HG03066 (cell line): ENCODE data around the gene PRPS2.

Experiments used
- ATAC-seq: cut with Tn5 transposase; IDR thresholded peaks from one replicate; pipeline ENCODE4 v1.9.1; 2021; ENCODE audit warnings: low read depth; ENCODE audit not compliant: unreplicated experiment

PRPS2 gene

DNA sequence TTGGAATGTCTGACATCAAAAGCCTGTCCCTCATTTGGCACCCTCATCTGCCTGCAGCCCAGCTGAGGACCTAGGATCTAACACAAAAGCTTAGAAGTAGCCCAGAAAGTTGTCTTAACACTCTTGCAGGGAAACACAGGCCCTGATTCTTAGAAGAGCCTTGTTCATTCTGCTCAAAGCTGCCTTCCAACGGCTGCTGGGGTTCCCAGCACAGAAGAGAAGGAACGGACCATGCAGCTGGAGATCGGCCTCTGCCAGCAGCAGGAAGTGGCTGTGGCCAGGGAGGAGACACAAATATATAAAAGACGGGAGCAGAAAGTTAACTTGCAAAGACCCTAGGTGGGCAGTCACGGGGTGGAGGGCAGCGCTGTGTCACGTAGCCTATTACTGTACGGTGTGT is 20.4 kb downstream of the PRPS2 start:
- no peak for ATAC-seq

DNA sequence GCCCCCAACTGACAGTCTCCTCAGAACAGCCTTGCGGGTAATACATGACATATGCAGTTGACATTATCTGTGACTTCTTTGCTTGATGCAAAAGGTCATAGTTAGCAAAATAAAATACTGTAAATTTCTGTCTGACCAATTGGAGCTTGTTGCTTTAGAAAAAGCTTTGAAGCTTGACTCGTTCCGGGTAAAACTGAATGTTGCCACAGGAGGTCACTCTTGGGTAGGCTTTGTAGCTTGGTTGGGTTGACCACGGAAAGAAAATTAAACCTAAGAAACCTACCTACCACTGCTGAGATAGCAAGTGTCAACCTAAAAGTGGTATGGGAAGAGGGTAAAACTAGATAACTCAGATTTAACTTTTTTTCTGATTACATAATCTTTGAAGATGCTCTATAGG is 23.2 kb downstream of the PRPS2 start:
- ATAC-seq: peak; percentile 52

DNA sequence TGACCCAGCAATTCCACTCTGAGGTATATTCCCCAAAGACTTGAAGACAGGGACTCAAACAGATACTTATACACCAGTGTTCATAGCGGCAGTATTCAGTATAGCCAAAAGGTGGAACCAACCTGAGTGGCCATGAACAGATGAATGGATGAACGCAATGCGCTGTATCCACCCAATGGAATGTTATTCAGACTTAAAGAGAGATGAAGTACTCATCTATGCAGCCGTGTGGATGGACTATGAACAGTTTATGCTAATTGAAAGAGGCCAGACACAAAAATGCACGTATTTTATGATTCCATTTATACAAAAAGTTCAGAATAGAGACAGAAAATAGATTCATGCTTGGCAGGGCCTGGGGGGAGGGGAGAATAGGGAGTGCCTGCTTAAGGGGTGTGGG is 26.3 kb downstream of the PRPS2 start:
- no peak for ATAC-seq

DNA sequence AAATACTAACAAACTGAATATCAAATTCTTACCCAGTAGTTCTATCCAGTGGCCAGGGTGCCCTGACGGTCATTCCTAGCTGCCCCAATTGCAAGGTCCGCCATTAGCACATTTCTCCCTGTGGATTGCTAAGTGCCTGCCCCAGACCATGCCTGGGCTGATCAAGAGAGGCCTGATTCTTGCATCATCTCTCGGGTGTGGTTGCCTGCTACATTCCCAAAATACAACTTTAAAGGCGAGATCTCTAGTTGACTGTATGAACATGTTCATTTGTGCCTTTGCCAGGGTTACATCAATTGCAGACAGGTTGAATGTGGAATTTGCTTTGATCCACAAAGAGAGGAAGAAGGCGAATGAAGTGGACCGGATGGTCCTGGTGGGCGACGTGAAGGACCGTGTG is 28.0 kb downstream of the PRPS2 start:
- ATAC-seq: no peak

DNA sequence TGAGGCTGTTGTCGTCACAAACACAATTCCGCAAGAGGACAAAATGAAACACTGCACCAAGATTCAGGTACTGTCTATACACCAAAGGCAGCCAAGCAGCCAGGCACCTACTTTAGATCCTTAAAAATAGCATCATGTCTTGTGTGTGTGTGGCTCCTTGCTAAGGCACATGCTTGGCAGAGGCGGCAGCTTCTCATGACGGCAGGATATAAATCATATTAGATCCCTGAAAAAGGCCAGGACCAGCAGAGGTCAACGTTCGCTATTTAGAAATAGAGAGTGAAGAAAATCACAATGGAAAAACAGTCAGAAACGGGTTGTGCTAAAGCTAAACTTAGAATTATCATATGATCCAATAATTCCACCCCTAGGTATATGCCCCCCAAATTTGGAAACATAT is 29.5 kb downstream of the PRPS2 start:
- ATAC-seq: no peak

DNA sequence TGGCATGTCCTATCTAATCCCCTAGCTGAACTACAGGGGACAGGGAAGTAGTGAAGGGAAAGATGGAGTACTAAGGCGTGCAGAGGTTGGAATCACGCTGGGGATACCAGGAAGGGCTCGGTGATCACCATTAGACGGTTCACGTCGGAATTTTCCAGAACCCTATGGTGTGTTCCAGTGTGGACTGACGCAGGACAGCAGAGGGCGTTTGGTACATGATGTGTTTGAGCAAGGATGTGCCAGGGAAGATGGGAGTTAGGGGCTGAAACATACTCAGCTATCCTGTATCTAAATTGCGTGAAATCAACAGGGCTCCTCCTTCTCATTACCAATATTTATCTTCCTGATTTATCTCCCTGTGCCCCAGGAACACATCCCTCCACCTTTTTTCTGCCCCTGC is 33.7 kb downstream of the PRPS2 start:
- ATAC-seq: no peak

DNA sequence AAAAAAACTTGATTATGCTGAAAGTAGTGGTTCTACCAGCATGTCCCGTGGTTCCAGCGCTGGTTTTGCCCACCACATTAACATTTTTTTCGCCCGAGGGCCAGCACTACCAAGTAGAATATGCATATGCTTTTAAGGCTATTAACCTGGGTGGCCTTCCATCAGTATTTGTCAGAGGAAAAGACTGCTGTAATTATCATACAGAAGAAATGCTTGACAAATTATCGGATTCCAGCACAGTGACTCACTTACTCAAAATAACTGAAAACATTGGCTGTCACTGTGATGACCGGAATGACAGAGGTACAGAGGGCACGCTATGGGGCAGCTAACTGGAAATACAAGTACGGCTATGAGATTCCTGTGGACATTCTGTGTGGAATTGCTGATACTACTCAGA is 34.6 kb downstream of the PRPS2 start:
- ATAC-seq: no peak

DNA sequence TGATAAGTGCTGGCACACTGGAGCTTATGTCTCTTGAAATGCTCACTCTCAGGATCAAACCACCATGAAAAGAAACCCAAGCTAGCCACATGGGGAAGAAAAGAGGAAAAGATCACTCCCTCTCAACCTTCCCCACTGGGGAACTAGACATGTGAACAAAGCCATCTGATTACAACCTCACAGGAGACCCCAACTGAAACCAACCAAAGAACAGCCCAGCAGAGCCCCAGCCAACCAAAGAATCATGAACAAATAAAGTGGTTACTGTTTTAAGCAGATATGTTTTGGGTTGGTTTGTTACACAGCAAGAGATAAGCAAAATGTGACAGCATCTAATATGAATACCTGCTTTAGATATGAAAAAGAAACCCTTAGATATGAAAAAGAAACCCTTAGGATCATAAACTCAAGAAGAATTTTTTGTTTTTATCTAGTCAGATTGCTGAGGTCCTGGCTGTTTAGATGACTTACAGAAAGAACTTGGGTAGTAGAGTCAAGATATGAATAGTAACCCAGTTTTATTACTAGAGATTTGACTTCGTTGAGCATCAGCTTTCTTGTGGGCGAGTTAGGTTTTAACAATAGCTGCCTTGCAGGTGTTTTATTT is 52.0 kb downstream of the PRPS2 start:
- ATAC-seq: peak; percentile 7

DNA sequence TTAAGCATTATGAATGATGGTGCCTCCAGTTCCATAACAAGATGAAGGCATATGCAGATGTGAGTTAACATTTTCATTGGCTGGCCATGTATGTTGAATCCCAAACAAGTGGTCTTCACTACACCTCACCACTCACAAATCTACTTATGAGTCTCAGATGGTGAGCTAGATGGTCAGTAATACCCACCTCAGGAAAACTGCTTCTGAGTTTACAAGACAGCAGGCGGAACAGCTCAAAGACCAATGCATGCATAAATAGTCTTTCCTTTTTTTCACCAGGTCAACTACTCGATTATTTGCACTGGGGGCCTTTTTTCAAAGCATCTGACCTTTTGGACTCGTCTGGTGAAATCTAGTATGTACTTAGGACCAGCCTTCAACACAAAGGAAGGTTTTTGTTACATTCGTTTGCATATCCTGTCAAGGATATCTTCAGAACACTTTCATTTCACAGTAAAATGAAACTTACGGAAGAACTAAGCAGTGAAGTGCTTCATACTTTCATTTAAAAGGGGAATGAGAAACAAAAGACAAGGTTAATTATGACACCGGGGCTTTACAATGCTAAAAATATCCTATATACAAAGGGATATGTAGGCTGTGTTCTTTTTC is 52.6 kb downstream of the PRPS2 start:
- ATAC-seq: peak; percentile 95

DNA sequence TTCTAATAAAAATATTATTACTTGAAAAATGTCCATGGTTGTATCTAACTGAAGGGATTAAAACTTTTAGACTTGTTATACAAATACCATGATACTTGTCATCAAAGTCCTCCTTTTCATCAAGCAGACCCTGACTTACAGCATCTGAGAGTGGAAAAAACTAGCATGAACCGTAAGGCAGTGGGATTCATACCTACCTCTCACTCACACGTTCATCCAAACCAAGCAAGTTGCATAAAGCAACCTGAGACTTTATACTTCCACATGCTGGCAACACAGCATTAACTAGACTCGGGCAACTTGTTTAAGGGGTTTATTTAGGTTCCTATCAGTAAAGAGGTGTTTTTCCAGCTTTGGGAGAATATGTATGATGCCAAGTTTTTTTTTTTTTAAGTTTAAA is 53.1 kb downstream of the PRPS2 start:
- ATAC-seq: no peak

DNA sequence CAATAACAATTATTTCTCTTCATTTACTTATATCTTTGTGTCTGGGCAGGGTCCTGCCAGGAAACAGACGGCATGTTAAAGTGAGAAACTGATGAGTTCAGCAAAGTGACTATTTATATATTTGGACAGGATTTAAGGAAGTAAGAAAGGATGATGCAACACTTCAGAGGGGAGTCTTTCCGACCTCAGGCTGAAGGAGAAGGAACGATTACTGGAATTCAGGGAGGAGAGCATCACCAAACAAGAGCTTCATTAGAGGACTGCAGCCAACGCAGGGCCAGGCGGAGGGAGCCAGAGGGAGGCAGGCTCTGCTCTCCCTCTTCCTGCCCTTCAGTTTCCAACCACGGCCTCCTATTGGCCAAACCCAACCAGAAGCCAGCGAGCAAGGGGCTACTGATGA is 74.1 kb downstream of the PRPS2 start:
- ATAC-seq: no peak

DNA sequence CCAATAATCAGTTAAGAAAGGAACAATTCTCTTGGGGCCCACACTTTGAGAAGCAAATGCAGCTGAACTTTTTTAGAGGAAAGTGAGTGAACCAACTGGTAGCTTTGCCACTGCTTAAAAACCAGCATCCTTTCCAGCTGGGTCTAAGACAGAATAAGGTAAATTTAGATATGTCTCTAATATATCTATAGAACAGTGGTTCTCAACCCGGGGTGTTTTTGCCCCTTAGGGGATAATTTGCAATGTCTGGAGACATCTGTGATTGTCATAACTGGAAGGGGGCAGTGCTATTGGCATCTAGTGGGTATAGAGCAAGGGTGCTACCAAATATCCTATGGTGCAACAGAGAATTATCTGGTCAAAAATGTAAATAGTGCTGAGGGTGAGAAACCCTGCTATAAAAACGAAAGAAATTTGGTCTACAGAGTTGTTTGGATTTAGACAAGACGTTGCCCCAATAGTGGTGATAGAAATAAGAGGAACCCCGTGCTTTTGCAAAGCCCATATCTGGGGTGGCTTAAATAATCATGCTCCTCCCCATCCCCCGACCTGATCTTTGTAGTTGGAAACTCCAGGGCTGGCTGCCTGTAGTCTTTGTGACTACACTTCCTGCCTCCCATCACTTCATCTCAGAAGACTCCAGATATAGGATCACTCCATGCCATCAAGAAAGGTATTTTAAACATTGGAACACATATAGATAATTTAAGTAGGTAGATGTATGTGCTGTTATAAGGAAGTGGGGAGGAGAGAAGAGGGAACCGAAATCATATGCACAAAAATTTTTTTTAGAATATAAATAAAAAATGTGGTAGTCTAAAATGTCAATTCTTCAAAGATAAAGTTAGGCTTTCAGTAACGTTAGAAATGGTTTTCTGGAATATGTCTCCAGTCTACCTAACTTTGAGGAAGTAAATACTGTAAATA is 75.5 kb downstream of the PRPS2 start, which contains the start of gene TLR7:
Gene TLR7, plus strand, starts transcription at position 622 of the 927 bp plus-strand sequence. CDS start 507 bp downstream, outside the sequence.
- ATAC-seq: no peak

DNA sequence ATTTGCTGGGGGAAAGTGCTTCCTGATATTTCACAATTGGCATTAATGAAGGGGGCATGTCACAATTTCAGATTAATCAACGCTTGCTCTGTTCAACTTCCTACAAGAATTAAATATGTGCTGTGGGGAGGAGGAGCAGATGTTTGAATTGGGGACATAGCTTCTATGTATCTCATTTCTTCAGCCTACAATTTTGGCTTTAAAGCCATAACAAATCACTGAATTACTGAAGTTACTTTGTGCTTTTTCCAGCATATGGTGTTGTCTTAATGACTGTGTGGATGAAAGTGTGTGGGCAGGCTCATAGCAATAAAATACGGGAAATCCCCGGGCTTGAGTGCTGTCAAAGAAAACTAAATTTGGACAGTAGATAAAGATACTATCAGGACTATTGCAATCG is 76.5 kb downstream of the PRPS2 start:
- ATAC-seq: no peak

DNA sequence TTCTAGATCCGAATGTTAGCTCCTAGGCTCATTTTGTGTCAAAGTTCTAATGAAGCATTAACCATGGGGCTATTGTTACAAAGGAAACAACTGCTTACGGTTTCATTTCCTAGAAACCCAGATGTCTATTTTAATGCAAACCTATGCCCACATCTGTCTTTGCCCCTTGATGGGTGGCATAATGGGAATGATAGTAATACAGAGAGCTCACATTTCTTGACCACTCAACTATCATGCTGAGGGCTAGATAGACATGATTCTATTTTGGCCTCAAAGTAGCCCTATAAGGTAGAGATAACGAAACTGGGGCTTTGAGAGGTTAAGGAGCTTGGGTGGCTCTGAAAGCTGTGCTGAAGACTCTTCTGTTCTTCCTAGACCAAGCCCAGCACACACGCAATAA is 77.5 kb downstream of the PRPS2 start:
- peak; percentile 56 for ATAC-seq

DNA sequence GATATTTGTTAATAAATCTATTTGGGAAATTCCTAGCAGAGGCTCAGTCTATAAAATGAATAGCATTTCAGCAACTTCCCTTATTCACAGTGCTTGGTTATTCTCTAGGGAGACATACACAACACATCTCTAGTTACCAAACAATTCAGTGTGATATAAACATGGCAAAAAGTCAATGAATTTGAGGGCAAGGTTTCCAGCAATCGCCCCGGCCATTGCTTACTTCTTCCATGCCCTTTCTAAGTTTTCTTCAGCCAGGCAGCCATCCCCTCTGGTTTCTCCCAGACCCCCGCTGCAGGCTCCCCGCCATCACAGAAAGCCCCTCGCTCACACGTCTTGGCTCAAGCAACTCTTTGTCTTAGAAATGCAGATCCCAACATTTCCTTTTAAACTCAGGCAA is 80.0 kb downstream of the PRPS2 start:
- no peak for ATAC-seq

DNA sequence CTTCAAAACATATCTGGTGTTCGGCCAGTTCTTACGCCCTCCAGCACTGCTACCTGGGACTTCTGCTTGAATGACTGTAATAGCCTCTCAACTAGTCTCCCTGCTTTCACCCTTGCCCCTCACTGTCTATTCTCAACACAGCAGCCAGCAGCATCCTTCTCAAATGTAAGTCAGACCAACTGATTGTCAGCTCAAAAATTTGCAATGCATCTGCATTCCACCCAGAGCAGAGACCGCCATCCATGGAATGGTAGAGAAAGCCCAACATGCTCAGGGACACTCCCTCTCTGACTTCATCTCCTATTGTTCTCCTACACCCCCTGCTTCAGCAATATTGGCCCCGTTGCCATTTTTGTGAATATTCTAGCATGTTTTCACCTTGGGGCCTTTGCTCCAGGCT is 81.5 kb downstream of the PRPS2 start:
- no peak for ATAC-seq
